ENCODE measurements around the gene MRC2.
"Not testable (repeated sequence)": the region's sequence is repeated elsewhere in the genome, so short reads cannot be mapped to it uniquely, and the experiment has no call there.

MRC2 gene

DNA sequence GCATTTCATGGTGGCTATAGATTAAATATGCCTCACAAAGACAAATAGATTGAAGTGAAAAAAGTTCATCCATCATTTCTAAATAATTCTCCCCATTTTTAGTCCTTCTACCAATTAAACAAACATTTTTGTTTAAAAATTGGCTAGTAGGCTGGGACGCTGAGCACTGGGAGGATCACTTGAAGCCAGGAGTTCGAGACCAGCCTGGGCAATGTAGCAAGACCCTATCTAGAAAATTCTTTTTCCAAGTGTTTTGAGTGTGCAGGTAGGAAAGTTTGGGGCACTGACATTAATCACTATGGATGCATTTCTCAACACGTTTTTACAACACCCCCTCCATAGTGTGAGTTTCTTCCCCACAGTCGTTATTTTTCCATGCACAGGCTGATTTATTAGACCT, 56.7 kb downstream of the MRC2 start:
- no peak for DNase-seq (ENCODE audit: low spot score)
- TF ChIP-seq, protein P1, sequence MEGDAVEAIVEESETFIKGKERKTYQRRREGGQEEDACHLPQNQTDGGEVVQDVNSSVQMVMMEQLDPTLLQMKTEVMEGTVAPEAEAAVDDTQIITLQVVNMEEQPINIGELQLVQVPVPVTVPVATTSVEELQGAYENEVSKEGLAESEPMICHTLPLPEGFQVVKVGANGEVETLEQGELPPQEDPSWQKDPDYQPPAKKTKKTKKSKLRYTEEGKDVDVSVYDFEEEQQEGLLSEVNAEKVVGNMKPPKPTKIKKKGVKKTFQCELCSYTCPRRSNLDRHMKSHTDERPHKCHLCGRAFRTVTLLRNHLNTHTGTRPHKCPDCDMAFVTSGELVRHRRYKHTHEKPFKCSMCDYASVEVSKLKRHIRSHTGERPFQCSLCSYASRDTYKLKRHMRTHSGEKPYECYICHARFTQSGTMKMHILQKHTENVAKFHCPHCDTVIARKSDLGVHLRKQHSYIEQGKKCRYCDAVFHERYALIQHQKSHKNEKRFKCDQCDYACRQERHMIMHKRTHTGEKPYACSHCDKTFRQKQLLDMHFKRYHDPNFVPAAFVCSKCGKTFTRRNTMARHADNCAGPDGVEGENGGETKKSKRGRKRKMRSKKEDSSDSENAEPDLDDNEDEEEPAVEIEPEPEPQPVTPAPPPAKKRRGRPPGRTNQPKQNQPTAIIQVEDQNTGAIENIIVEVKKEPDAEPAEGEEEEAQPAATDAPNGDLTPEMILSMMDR (IDR thresholded peaks at IDR 0.05; ENCODE audit: extremely low read depth, missing control alignments), result no peak

DNA sequence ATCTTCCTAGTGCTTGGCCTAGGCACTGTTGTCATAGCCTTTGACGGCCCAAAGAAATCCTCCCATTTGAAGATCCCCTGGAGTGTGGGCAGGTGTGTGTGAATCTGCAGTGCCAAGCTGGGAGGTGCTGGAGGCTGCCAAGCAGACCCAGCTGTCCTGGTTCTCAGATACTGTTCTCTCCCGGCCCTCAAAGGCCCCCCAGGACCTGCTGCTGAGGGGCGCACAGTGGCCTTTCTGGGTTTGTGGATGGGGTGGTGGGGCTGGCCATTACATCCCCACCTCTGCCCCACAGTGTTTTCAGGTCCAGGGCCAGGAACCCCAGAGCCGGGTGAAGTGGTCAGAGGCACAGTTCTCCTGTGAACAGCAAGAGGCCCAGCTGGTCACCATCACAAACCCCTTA, 60.5 kb downstream of the MRC2 start:
- DNase-seq (ENCODE audit: low spot score), result no peak
- TF ChIP-seq, protein P1 (IDR thresholded peaks at IDR 0.05; ENCODE audit: extremely low read depth, missing control alignments), result no peak

DNA sequence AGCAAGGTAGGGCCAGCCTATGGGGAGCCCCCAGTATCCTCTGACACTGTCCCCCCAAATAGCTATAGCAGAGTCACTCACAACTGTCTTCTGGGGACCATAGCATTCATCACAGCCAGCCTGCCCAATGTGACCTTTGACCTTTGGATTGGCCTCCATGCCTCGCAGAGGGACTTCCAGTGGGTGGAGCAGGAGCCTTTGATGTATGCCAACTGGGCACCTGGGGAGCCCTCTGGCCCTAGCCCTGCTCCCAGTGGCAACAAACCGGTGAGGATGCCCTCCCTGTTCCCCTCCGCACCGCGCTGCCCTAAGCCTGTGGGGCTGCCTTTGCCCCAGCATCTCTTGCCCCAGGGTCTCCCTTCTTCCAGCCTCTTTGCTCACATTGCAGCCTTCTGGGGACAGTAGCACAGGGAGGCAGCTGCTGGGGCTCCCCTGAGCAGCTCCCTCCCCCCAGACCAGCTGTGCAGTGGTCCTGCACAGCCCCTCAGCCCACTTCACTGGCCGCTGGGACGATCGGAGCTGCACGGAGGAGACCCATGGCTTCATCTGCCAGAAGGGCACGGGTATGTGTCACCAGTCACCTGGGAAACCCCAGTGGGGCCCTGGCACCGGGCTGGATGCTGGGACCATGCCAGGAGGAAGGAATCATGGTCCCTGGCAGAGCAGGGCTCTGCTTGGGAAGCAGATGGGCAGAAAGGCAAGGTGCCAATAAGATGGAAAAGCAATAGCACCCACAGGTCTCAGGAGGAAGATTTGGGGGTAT, 61.1 kb downstream of the MRC2 start:
- TF ChIP-seq, protein P1 (IDR thresholded peaks at IDR 0.05; ENCODE audit: extremely low read depth, missing control alignments), result no peak
- DNase-seq (ENCODE audit: low spot score), result no peak

DNA sequence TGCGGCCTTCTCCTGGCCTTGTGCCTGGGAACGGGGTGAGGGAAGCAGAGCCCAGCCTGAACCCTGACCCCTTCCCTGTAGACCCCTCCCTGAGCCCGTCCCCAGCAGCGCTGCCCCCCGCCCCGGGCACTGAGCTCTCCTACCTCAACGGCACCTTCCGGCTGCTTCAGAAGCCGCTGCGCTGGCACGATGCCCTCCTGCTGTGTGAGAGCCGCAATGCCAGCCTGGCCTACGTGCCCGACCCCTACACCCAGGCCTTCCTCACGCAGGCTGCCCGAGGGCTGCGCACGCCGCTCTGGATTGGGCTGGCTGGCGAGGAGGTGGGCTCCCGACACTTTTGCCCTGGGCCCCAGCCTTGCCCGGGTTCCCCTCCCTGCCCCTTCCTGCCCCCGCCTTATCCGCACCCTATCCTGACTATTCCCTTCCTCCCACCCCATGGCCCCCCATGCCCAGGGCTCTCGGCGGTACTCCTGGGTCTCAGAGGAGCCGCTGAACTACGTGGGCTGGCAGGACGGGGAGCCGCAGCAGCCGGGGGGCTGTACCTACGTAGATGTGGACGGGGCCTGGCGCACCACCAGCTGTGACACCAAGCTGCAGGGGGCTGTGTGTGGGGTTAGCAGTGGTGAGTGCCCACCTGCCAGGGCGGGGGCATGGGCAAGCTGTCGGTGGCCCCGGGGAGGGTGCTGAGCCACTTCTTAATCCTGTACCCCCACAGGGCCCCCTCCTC, 62.1 kb downstream of the MRC2 start:
- TF ChIP-seq, protein P1 (IDR thresholded peaks at IDR 0.05; ENCODE audit: extremely low read depth, missing control alignments), result no peak
- DNase-seq (ENCODE audit: low spot score), result no peak

DNA sequence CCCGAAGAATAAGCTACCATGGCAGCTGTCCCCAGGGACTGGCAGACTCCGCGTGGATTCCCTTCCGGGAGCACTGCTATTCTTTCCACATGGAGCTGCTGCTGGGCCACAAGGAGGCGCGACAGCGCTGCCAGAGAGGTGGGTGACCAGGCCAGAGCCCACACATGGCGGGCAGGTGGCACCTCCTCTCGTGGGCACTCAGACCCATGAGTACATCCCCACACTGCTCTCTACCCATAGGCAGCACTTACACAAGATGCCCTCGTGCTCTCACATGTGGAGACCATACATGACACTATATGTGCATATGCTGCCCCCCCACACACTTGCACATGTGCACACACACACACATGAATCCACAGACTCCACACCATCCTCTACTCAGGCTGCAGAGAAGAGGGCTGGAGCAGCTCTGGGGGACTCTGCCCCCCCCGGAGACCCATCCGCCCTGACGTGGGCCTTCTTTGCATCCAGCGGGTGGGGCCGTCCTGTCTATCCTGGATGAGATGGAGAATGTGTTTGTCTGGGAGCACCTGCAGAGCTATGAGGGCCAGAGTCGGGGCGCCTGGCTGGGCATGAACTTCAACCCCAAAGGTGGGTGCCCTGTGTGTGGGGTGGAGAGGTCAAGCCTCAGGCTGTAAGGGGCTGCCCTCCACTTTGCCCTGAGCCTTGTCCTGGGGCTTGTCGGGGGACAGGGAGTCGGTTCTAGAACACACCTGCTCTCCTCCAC, 62.9 kb downstream of the MRC2 start:
- DNase-seq (ENCODE audit: low spot score), result no peak
- TF ChIP-seq, protein P1 (IDR thresholded peaks at IDR 0.05; ENCODE audit: extremely low read depth, missing control alignments), result no peak

DNA sequence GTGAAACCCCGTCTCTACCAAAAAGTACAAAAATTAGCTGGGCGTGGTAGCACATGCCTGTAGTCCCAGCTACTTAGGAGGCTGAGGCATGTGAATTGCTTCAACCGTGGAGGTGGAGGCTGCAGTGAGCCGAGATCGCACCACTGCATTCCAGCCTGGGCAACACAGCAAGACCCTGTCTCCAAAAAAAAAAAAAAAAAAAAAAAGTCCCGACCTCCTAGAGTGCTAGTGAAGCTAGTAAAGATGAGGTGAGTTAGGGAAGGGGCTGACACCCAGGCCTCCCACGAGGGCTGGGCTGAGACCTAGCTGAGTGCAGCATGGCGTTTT, 64.1 kb downstream of the MRC2 start:
- DNase-seq (ENCODE audit: low spot score), result not testable (repeated sequence)

DNA sequence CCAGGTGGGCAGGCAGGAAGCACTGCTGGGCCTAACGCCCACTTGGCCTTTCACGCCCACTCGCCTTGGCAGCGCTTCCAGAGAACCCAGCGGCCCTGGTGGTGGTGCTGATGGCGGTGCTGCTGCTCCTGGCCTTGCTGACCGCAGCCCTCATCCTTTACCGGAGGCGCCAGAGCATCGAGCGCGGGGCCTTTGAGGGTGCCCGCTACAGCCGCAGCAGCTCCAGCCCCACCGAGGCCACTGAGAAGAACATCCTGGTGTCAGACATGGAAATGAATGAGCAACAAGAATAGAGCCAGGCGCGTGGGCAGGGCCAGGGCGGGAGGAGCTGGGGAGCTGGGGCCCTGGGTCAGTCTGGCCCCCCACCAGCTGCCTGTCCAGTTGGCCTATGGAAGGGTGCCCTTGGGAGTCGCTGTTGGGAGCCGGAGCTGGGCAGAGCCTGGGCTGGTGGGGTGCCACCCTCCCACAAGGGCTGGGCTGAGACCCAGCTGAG, 64.7 kb downstream of the MRC2 start:
- TF ChIP-seq, protein P1 (IDR thresholded peaks at IDR 0.05; ENCODE audit: extremely low read depth, missing control alignments), result no peak
- no peak for DNase-seq (ENCODE audit: low spot score)

Data from GM20000 (cell line).